HFFc6 (cell line): ENCODE data around the gene NFX1. TPM values are rescaled to one million over a fixed set of nuclear protein-coding genes. Genes with fewer than 3 reads are reported as not detected.
A peak's percentile ranks its signal among the peaks of the same experiment; 100 is the strongest.

ENCODE experiments used
- DNase-seq: peaks from one replicate; pipeline ENCODE4 v3.0.0-alpha.2; 2018
- H3K27ac Mint-ChIP-seq: 2 replicates; pipeline ENCODE4 v1.8.0; 2020; ENCODE audit warnings: mild to moderate bottlenecking, mixed read lengths
- H3K27me3 Mint-ChIP-seq: 2 replicates; pipeline ENCODE4 v1.8.0; 2021; ENCODE audit warnings: mild to moderate bottlenecking, moderate library complexity, mixed read lengths; ENCODE audit not compliant: insufficient read depth
- H3K36me3 Mint-ChIP-seq: 2 replicates; pipeline ENCODE4 v1.8.0; 2021; ENCODE audit warnings: low read depth, mixed read lengths
- H3K4me1 Mint-ChIP-seq: 2 replicates; pipeline ENCODE4 v1.8.0; 2020; ENCODE audit warnings: low read depth, mixed read lengths
- H3K4me3 Mint-ChIP-seq: 2 replicates; pipeline ENCODE4 v1.8.0; 2020; ENCODE audit warnings: mild to moderate bottlenecking, moderate library complexity, mixed read lengths
- H3K9me3 Mint-ChIP-seq: 2 replicates; pipeline ENCODE4 v1.8.0; 2020; ENCODE audit warnings: mild to moderate bottlenecking, mixed read lengths
- total RNA-seq, 6 experiments: library from RNA; stranded (reverse); fragmentation: NEBNext Ultra II Directional; extraction: Animal tissue kit (Norgen Biotek cat#: 25700); gene quantifications; 2 replicates in 1 of 6; 3 replicates in 5 of 6; pipeline ENCODE4 v1.2.3, GENCODE V29; 2021
- TF ChIP-seq, protein P1 (sequence below): fragments of 200-600 bp; sonication (generic); IDR thresholded peaks from 2 replicates; pipeline ENCODE4 v1.5.0; 2021; ENCODE audit warnings: antibody characterized with exemption, mild to moderate bottlenecking

The NFX1 gene
- total RNA-seq, 6 experiments from 2014 or later, result 25.7 to 28.0 (median 27.8) TPM

GRCh38 chr9:33372900-33373299 lies 82.6 kb downstream of the NFX1 start:
- H3K27me3 Mint-ChIP-seq, result no peaks in the 10 kb centered on the region; the same call in 1 of the 2 replicates
- H3K4me1 Mint-ChIP-seq, result peaks cover 18% of the 10 kb centered on the region
- H3K36me3 Mint-ChIP-seq, result peaks cover 9% of the 10 kb centered on the region; the same call in 1 of the 2 replicates
- no peaks in the 10 kb centered on the region for H3K9me3 Mint-ChIP-seq
- H3K27ac Mint-ChIP-seq, result no peak overlapping the region
- no peak overlapping the region for H3K4me3 Mint-ChIP-seq
- TF ChIP-seq, protein P1, sequence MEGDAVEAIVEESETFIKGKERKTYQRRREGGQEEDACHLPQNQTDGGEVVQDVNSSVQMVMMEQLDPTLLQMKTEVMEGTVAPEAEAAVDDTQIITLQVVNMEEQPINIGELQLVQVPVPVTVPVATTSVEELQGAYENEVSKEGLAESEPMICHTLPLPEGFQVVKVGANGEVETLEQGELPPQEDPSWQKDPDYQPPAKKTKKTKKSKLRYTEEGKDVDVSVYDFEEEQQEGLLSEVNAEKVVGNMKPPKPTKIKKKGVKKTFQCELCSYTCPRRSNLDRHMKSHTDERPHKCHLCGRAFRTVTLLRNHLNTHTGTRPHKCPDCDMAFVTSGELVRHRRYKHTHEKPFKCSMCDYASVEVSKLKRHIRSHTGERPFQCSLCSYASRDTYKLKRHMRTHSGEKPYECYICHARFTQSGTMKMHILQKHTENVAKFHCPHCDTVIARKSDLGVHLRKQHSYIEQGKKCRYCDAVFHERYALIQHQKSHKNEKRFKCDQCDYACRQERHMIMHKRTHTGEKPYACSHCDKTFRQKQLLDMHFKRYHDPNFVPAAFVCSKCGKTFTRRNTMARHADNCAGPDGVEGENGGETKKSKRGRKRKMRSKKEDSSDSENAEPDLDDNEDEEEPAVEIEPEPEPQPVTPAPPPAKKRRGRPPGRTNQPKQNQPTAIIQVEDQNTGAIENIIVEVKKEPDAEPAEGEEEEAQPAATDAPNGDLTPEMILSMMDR, result no peak
- no peak for DNase-seq

DNA sequence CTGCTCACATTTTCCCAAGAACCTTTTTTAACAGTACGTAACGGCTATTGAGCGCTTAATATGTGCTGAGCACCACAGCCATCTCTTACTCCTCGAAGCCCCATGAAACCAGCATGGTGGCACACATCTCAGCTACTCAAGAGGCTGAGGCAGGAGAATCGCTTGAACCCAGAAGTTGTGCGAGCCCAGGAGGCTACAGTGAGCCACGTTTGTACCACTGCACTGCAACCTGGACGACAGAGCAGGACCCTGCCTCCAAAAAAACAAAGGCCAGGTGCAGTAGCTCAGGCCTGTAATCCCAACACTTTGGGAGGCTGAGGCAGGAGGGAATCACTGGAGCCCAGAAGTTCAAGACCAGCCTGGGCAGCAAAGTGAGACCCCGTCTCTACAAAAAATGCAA lies 83.9 kb downstream of the NFX1 start:
- no peak overlapping the region for H3K4me3 Mint-ChIP-seq
- DNase-seq, result no peak
- peaks cover 18% of the 10 kb centered on the region for H3K4me1 Mint-ChIP-seq
- no peaks in the 10 kb centered on the region; the same call in 1 of the 2 replicates for H3K27me3 Mint-ChIP-seq
- TF ChIP-seq, protein P1, result no peak
- H3K9me3 Mint-ChIP-seq, result no peaks in the 10 kb centered on the region
- 0 out of 2 replicates have a peak, but pooled peaks cover 4% of the 10 kb centered on the region for H3K36me3 Mint-ChIP-seq
- no peak overlapping the region for H3K27ac Mint-ChIP-seq

- TF ChIP-seq, protein P1, result peak; percentile 93
- Mint-ChIP-seq H3K27me3 (no peaks in the 10 kb centered on the region; the same call in 1 of the 2 replicates), H3K4me3 (peak overlapping the region; percentile 61), H3K4me1 (peaks cover 18% of the 10 kb centered on the region), H3K36me3 (no peaks in the 10 kb centered on the region), H3K27ac (peak overlapping the region; percentile 62), H3K9me3 (no peaks in the 10 kb centered on the region)
- peak; percentile 65 for DNase-seq
Observed at GRCh38 chr9:33374634-33375237, 84.4 kb downstream of the NFX1 start.

GRCh38 chr9:33375238-33375840 lies 85.0 kb downstream of the NFX1 start:
- Mint-ChIP-seq H3K27ac (peak overlapping the region; percentile 62), H3K4me3 (peak overlapping the region; percentile 61), H3K4me1 (peaks cover 18% of the 10 kb centered on the region), H3K9me3 (no peaks in the 10 kb centered on the region), H3K36me3 (no peaks in the 10 kb centered on the region), H3K27me3 (no peaks in the 10 kb centered on the region; the same call in 1 of the 2 replicates)
- TF ChIP-seq, protein P1, result peak; percentile 74
- DNase-seq, result no peak

GRCh38 chr9:33375841-33376321 lies 85.6 kb downstream of the NFX1 start:
- Mint-ChIP-seq H3K36me3 (no peaks in the 10 kb centered on the region), H3K27ac (0 out of 2 replicates have a peak overlapping the region, but pooled peaks have one; percentile 29), H3K4me3 (no peak overlapping the region; the same call in 1 of the 2 replicates), H3K4me1 (peaks cover 18% of the 10 kb centered on the region), H3K27me3 (no peaks in the 10 kb centered on the region; the same call in 1 of the 2 replicates), H3K9me3 (no peaks in the 10 kb centered on the region)
- TF ChIP-seq, protein P1, result no peak
- DNase-seq, result no peak
